GM12865 (cell line): Measurements from ENCODE around the gene DCTN2.
"Not testable (repeated sequence)": the region's sequence is repeated elsewhere in the genome, so short reads cannot be mapped to it uniquely, and the experiment has no call there.

Source experiments
- DNase-seq: peaks from one replicate; pipeline ENCODE4 v3.0.0; 2010; ENCODE audit warnings: low read depth
- H3K4me3 ChIP-seq: 2 replicates; pipeline ENCODE4 v1.5.1; 2011; ENCODE audit warnings: mild to moderate bottlenecking, low read depth, low read length, control low read depth
- CTCF ChIP-seq: IDR thresholded peaks from 2 replicates; pipeline ENCODE4 v1.5.1; 2011; ENCODE audit warnings: low read length, control low read depth, low read depth, inconsistent platforms; ENCODE audit not compliant: insufficient read depth; ENCODE audit errors: missing control alignments

The DCTN2 gene

DNA sequence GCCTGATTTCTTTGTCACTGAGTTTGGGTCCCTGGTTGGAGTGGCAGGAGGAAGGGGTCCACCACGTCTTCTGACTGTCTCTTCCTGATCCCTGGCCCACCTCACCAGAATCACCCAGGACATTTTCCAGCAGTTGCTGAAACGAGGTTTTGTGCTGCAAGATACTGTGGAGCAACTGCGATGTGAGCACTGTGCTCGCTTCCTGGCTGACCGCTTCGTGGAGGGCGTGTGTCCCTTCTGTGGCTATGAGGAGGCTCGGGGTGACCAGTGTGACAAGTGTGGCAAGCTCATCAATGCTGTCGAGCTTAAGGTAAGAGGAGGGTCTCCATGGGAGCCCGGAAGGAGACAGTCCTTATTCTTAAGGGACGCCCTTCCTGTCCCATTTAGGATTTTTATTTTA is 46.8 kb downstream of the DCTN2 start:
- DNase-seq, result no peak
- TF ChIP-seq CTCF, result no peak
- no peak overlapping the region for H3K4me3 ChIP-seq

DNA sequence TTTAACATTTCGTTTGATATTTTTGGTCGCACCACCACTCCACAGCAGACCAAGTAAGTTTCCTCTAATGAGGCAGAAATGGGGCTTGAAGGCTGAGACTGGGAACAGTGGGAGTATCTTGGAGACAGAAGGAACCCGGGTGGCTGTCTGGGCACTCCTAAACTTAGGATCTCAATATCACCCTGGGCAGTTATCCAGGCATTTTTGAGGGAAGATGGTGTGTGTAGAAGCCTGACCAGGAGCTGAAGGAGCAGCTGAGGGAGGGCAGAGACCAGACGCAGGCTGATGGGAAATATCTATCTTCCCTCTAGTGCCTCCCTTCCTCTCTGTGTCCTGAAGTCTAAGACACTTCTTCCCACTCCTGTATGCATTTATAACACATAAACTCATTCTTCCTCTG is 48.4 kb downstream of the DCTN2 start:
- no peak for DNase-seq
- H3K4me3 ChIP-seq, result no peak overlapping the region
- no peak for TF ChIP-seq CTCF

- DNase-seq, result no peak
- H3K4me3 ChIP-seq, result no peak overlapping the region
- TF ChIP-seq CTCF, result no peak
Measured at GRCh38 chr12:57498132-57498502, 48.9 kb downstream of the DCTN2 start.

GRCh38 chr12:57497223-57498131 is 49.5 kb downstream of the DCTN2 start:
- TF ChIP-seq CTCF, result no peak
- no peak overlapping the region for H3K4me3 ChIP-seq
- no peak for DNase-seq

GRCh38 chr12:57496822-57497221 is 50.2 kb downstream of the DCTN2 start:
- no peak for TF ChIP-seq CTCF
- no peak overlapping the region for H3K4me3 ChIP-seq

GRCh38 chr12:57495051-57495701 is 51.8 kb downstream of the DCTN2 start:
- DNase-seq, H3K4me3 ChIP-seq: not testable (repeated sequence)

More at GRCh38 chr12:57496822-57497221, 50.2 kb downstream of the DCTN2 start:
- no peak for DNase-seq

DNA sequence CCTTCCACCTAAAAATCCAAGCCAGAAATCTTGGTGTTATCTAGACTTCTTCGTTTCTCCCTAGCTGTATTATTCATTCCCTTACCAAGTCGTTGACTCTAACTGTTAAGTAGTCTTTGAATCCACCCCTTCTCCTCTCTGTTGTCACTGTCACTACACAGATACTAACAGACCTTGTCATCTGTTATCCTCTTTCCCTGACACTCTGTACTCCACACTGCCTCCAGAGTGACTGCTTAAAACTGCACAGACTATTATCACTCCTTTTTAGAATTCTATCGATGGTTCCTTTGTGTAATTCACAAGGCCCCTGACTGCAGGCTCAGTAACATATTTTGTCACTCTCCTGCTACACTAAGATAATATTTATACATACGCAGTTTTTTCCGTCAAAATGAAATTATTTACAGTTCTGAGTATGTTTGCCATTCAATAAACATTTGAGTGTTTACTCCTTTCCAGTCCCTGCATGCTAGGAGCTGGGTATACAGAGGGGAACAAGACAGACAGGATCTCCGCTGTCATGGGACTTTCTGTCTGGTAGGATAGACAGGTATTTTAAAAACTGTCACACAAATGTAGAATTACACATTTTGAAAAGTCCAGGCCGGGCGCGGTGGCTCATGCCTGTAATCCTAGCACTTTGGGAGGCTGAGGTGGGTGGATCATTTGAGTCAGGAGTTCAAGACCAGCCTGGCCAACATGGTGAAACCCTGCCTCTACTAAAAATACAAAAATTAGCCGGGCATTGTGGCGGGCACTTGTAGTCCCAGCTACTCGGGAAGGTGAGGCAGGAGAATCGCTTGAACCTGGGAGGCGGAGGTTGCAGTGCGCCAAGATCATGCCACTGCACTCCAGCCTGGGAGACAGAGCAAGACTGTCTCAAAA is 55.4 kb downstream of the DCTN2 start:
- DNase-seq, result peak; percentile 31

More for the DNA sequence above, 55.4 kb downstream of the DCTN2 start:
- TF ChIP-seq CTCF, result peak; percentile 13
- H3K4me3 ChIP-seq, result no peak overlapping the region
